Stimulated activated CD4-positive, alpha-beta T cell treated with anti-CD3 and anti-CD28 coated beads, TNF-alpha, amount 100 ng/mL, for 48 hours (primary cell): ENCODE results near the gene RGS12.
A peak's percentile ranks its signal among the peaks of the same experiment; 100 is the strongest.
"Not testable (repeated sequence)": the region's sequence is repeated elsewhere in the genome, so short reads cannot be mapped to it uniquely, and the experiment has no call there.

Source experiments
- DNase-seq, 3 donors: peaks; one replicate each; pipeline ENCODE4 v3.0.0-alpha.2; 2020; ENCODE audit warnings: low read depth in 3 of 3

The RGS12 gene

DNA sequence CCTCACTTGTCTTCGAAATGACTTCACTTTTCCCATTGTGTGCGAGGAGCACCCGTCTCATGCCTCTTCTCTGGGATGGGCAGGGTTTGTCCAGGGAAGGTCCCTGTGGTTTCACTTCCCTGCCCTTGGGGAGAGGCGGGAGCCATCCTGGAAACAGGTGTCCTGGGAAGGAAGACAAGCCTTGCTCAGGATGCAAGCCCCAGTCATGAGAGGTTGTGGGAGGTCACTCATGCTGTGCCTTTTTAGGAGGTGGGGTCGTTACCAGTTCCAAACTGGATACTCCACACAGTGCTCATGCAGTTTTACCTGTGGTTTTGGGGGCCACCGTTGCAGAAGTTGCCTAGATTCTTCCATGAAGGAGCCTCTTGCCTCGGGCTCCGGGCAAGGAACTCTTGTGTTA, 3.8 kb downstream of the RGS12 start:
- DNase-seq = no peak

DNA sequence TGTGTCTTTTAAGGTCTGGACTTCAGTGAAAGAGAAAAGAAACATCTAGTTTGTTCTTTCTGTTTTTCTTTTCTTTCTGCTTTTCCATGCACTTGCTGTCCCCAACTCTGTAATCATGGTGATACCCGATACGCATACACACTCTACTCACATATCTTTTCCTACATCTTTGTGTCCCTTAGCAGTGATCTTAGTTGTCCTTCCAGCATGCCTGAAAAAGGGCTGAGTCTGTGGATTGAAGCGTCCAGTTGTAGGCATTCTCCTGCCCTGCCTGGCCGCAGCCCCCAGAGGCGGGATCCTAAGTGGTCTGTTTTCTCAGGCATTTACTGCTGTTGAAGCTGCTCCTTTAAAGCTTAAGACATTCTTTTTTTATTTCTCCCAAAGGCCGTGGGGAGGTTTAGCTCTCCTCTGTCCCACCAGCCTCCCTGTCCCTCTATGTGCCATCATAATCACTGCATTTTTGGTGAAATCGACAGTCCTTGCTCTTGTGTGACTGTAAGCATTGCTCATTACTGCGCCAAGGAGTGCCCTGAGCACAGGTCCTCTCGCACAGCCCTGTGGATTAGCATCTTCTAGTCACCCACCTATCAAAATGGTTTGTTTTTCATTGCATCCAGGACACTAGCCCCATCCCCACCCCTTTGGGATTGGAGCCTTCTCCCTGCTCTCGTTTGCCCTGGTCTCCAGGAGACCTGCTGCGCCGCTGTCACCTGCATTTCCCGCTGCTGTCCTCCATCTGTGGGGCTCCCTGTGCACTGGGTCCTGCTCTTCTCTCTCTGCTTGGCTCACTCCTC, 4.4 kb downstream of the RGS12 start:
- no peak for DNase-seq

GRCh38 chr4:3299122-3299975, 6.5 kb downstream of the RGS12 start:
- no peak for DNase-seq

DNA sequence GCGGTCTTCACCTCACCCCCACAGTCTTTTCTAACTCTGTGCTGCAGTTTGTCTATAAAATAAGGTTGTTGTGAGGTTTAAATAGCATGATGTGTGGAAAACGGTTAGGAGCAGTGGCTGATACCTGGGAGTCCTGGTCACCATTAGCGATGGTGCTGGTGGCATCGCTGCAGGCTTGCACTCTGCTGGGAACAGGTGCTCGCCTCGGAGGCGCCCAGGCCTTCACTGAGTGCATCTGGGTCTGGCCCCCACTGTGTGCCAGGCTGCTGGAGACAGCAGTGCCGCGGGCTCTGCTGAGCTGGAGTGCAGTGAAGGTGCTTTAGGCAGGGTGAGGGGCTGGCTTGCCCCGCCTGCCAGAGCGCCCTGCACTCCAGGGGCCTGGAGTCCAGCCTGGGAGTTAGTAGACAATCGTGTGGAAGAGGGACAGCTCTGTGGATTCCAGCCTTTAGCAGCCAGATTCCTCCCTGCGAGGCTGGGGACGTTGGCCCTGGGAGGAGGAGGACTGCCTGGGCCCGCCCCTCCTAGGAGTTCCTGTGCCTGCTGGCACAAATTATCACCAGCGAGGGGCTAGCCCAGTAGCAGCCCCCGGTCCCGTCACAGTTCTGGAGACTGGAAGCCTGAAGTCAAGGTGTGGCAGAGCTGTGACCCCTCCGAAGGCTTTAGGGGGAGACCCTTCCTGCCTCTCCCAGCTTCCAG, 7.3 kb downstream of the RGS12 start:
- no peak for DNase-seq

DNA sequence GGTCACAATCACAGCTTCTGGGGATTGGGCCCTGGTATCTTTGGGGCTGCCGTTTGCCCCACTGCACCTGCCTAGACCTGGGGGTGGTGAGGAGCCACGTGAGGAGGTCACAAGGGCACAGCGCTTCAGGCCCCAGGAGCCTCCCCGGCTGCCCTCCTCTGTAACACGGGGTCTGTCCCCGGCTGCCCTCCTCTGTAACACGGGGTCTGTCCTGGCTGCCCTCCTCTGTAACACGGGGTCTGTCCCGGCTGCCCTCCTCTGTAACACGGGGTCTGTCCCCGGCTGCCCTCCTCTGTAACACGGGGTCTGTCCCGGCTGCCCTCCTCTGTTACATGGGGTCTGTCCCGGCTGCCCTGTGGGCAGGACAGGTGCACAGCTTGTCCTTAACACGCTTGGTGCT, 8.1 kb downstream of the RGS12 start:
- DNase-seq = not testable (repeated sequence)

- DNase-seq = no peak
Measured at GRCh38 chr4:3301450-3302172, 8.8 kb downstream of the RGS12 start.

DNA sequence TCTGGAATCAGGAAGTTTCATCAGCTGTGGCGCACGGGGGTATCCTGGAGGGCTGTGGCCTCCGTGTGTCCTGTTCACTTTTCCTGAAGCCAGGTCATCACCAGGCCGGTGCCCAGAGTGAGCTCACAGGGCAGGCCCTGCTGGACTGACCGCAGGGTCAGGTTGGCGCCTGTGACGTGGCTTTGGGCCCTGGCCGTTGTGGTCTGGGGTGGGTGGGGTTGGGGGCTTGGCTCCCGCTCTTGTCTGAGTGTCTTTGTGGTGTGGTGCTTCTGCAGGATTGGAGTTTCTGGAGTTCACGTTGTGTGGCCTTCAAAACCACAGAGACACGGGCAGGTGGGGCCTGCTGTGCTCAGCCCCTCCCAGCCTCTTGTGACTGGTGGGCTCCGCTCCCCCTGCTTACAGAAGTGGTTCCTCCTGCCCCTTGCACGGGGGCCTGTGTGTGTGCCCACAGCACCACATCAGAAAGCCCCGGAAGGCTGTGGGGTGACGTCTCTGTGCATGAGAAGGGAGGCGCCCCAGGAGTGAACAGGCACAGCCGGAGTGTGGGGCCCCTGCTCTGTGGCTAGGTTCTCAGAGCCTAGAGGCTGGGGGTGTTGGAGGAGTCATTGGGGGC, 9.5 kb downstream of the RGS12 start:
- DNase-seq = peak in 2 of 3 donors; percentile 51 to 54

DNA sequence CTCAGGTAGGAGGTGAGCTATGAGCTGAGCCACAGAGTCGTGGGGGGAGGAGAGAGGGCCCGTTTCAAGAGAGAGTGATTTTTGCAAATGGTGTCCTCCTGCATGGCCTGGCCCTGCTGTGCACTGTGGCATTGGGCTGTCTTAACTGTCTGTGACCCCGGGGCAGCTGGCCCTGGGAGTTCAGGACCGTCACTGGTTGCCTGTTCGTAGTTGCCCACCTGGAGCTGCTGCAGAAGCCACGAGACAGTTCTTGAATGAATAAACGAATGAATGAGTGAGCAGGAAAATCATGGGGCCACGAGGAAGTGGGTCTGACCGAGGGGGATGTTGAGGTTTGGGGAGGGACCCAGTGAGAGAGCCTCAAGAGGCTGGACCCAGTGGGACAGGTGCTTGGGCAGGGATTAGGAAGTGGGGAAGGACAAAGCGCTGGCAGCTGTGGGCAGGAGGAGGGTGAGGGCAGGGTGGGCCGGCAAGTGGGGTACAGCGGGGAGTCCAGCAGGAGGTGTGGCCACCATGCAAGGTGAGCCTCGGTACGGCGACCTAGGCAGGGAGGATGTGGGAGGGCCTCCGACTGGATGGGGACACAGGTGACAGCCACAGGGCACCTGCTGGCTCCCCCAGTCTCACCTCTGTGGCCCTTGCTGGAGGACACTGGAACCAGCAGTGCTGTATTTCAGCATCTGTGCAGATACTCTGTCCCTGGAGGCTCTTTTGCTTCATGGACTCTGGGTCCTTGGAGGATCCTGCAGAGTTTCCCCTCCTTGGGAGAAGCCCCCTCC, 10.2 kb downstream of the RGS12 start:
- DNase-seq = no peak

DNA sequence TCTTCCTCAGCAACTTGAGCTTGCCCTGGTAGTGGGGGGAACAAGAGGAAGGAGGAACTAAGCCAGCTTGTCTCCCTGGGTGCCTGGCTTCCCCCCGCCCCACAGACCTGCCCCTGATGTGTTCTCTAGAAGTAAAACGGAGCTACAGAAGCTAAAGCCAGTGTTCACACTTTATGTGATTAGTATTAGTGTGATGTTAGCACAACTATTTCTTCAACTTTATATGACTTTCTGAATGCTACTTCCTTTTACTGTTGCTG, 10.7 kb downstream of the RGS12 start:
- no peak for DNase-seq

DNA sequence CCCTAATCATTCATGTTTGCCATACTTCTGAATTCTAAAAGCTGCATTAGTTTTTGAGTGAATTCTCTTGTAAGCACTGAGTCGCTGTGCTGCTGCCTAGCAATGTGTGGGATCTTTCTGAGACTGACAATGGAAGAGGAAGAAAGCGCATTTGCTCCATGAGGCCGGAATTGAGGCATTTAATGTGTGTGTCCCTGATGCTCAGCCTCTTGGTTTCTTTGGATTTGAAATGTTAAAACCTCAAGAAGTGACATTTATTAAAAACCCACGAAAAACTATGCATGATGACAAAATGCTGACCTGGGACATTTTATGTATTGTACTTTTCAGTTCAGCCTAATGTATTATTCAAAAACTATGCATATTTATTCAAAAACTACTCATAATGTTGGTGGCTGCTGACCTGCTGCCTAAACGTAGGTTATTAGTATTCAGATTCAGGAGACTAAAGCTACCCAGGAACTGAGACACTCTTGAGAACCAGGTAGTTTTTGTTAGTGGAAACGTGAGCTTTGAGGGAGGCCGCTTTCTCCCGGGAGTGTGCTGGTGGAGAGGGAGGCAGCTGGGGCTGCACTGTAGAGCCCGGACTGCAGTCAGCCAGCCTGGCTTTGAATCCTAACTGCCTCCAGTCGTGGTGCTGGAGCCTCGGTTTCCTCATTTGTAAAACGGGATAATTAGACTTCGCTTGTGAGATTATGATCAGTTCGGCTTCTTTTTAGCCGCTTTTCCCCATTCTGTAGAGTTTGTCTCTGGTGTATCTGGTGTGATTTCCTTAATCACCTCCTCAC, 11.3 kb downstream of the RGS12 start:
- no peak for DNase-seq

DNA sequence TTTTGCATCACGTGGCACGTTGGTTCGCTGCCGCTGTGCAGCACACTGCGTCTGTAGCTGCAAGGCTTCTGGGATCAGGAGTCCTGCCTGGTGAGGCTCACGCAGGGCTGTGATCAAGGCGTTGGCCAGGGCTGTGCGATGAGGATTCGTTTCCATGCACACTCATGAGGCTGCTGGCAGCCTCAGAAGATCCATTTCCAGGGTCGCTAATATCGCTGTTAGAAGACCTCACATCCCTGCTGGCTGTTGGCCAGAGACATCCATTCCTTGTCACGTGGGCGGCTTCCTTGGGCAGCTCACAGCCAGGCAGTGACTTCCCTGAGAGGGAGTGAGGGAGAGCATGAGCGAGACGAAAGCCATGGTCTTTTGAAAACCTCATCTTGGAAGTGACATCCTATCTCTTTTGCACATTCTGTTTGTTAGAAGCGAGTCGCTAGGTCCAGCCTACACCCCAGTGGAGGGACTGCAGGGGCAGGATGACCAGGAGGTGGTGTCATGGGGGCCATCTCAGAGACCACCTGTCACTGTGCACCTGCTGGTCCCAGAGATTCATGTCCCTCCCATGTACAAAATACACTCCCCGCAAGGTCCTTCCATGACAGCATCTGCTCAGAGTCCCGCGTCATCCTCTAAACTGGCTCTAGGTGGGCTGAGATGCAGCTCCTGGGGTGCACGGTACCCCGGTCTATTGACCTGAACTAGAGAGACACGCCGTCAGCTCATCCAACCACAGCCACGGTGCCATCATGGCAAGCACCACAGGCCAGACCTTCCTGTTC, 12.2 kb downstream of the RGS12 start:
- DNase-seq = no peak

- no peak for DNase-seq
Measured at GRCh38 chr4:3305610-3306371, 13.0 kb downstream of the RGS12 start.

GRCh38 chr4:3306450-3306849, 13.6 kb downstream of the RGS12 start:
- no peak for DNase-seq

GRCh38 chr4:3307060-3307459, 14.2 kb downstream of the RGS12 start:
- no peak for DNase-seq

DNA sequence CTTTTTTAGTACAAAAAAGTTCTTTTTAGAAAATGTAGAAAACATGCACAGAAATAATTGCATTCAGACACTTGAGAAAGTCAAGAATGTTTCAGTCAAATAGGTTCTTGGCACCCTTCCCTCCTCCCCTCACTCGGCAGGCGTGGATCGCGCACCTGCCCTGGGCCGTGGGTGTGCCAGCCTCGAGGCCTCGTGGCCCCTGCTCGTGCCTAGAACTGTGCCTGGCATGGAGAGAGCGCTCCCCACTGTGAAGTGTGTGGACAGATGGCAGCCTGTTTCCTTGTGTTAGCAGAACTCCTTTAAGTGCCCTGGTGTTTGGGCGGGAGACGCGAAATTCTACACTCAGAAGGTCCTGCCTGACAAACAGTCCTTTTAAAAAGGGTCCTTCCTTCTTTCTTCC, 14.7 kb downstream of the RGS12 start:
- DNase-seq = no peak

- DNase-seq = no peak
Measured at GRCh38 chr4:3307891-3308575, 15.2 kb downstream of the RGS12 start.

- no peak for DNase-seq
Measured at GRCh38 chr4:3308691-3309090, 15.9 kb downstream of the RGS12 start.
